ENCODE data around the gene EIF6.
"Not testable (repeated sequence)": the region's sequence is repeated elsewhere in the genome, so short reads cannot be mapped to it uniquely, and the experiment has no call there.

EIF6 gene

GRCh38 chr20:35254448-35254999 is 30.0 kb downstream of the EIF6 start:
- no peak for DNase-seq

GRCh38 chr20:35253010-35253409 is 31.6 kb downstream of the EIF6 start:
- no peak for DNase-seq

- not testable (repeated sequence) for DNase-seq
Measured at GRCh38 chr20:35252598-35252997, 32.0 kb downstream of the EIF6 start.

GRCh38 chr20:35252037-35252461 is 32.5 kb downstream of the EIF6 start:
- peak; percentile 58 for DNase-seq

GRCh38 chr20:35251613-35251940 is 33.0 kb downstream of the EIF6 start:
- DNase-seq: no peak

- DNase-seq: no peak
Measured at GRCh38 chr20:35248641-35249475, 35.7 kb downstream of the EIF6 start.

- DNase-seq: no peak
Measured at GRCh38 chr20:35246723-35247122, 37.8 kb downstream of the EIF6 start.

GRCh38 chr20:35243986-35244385 is 40.6 kb downstream of the EIF6 start:
- no peak for DNase-seq

- DNase-seq: no peak
Measured at GRCh38 chr20:35243317-35243716, 41.3 kb downstream of the EIF6 start.

- no peak for DNase-seq
Measured at GRCh38 chr20:35240811-35241293, 43.7 kb downstream of the EIF6 start.

GRCh38 chr20:35240083-35240810 is 44.3 kb downstream of the EIF6 start:
- no peak for DNase-seq

- no peak for DNase-seq
Measured at GRCh38 chr20:35238735-35239134, 45.8 kb downstream of the EIF6 start.

- DNase-seq: no peak
Measured at GRCh38 chr20:35238170-35238569, 46.4 kb downstream of the EIF6 start.

- no peak for DNase-seq
Measured at GRCh38 chr20:35237486-35237885, 47.1 kb downstream of the EIF6 start.

- DNase-seq: no peak
Measured at GRCh38 chr20:35235881-35236280, 48.7 kb downstream of the EIF6 start.

GRCh38 chr20:35232575-35232974 is 52.0 kb downstream of the EIF6 start:
- DNase-seq: no peak

Measured in CD4-positive, alpha-beta T cell treated with Interleukin-21 for 1 hour (primary cell).